IMR-90 (cell line): Measurements from ENCODE around the gene CCDC71. TPM values are rescaled to one million over a fixed set of nuclear protein-coding genes. Genes with fewer than 3 reads are reported as not detected.

Source experiments
- ATAC-seq: fragments of 200-7000 bp; cut with Tn5 transposase; 2 replicates; pipeline ENCODE4 v1.9.1; 2020; ENCODE audit warnings: low read depth, mild to moderate bottlenecking, moderate library complexity
- BruUV-seq: library from RNA; stranded (reverse); fragments of 400-500 nt; replicated peaks from 2 replicates; lab custom pipeline; 2021; lab: Mats Ljungman, UMichigan
- CTCF ChIA-PET: fragments of 300-600 bp; formaldehyde crosslinking; extraction: SDS; loops from one replicate; lab custom pipeline; 2021; ENCODE audit warnings: antibody characterized with exemption; lab: Yijun Ruan, JAX
- POLR2A ChIA-PET: fragments of 300-600 bp; sonication (Branson Sonifier 250); formaldehyde crosslinking; loops from one replicate; lab custom pipeline; 2022; ENCODE audit warnings: antibody characterized with exemption; ENCODE audit not compliant: unreplicated experiment; lab: Charles Lee
- DNase-seq: peaks from one replicate; pipeline ENCODE4 v3.0.0; 2013
- H2AFZ ChIP-seq: replicated peaks from 2 replicates; pipeline ENCODE3; 2013; ENCODE audit warnings: low read length, mild to moderate bottlenecking; ENCODE audit not compliant: poor library complexity
- H2AK5ac ChIP-seq: 2 replicates; pipeline ENCODE4 v1.6.1; 2013; ENCODE audit warnings: low read depth, low read length, inconsistent platforms
- H2AK9ac ChIP-seq: replicated peaks from 2 replicates; pipeline ENCODE3; 2013; ENCODE audit warnings: mild to moderate bottlenecking, low read depth, low read length, moderate library complexity; ENCODE audit not compliant: poor library complexity
- H2BK120ac ChIP-seq: 2 replicates; pipeline ENCODE4 v1.6.1; 2013; ENCODE audit warnings: low read depth, low read length, inconsistent platforms
- H2BK15ac ChIP-seq: 3 replicates; pipeline ENCODE4 v1.6.1; 2013; ENCODE audit warnings: low read depth, low read length, inconsistent platforms
- H2BK20ac ChIP-seq: 2 replicates; pipeline ENCODE4 v1.6.1; 2013; ENCODE audit warnings: low read depth, mild to moderate bottlenecking, inconsistent platforms, low read length, moderate library complexity
- H2BK5ac ChIP-seq: 2 replicates; pipeline ENCODE4 v1.6.1; 2013; ENCODE audit warnings: mild to moderate bottlenecking, low read depth, low read length, inconsistent platforms; ENCODE audit not compliant: poor library complexity, severe bottlenecking
- H3K14ac ChIP-seq: replicated peaks from 2 replicates; pipeline ENCODE4 v1.6.1; 2013; ENCODE audit warnings: low read depth, low read length, inconsistent platforms
- H3K18ac ChIP-seq: 2 replicates; pipeline ENCODE4 v1.6.1; 2013; ENCODE audit warnings: low read depth, low read length, control low read depth
- H3K23ac ChIP-seq: 2 replicates; pipeline ENCODE4 v1.6.1; 2013; ENCODE audit warnings: low read depth, low read length, inconsistent platforms
- H3K27ac ChIP-seq: 2 replicates; pipeline ENCODE4 v1.5.1; 2013; ENCODE audit warnings: mild to moderate bottlenecking, control low read depth, low read length; ENCODE audit not compliant: insufficient read depth
- H3K27me3 ChIP-seq: 2 replicates; pipeline ENCODE4 v1.6.1; 2013; ENCODE audit warnings: low read length; ENCODE audit not compliant: control insufficient read depth, insufficient read depth
- H3K36me3 ChIP-seq: 2 replicates; pipeline ENCODE4 v1.6.1; 2013; ENCODE audit warnings: low read length, mixed read lengths; ENCODE audit not compliant: control insufficient read depth, insufficient read depth
- H3K4ac ChIP-seq: 2 replicates; pipeline ENCODE4 v1.6.1; 2013; ENCODE audit warnings: low read depth, low read length, inconsistent platforms
- H3K4me1 ChIP-seq: 2 replicates; pipeline ENCODE4 v1.6.1; 2013; ENCODE audit warnings: low read length, mixed read lengths; ENCODE audit not compliant: control insufficient read depth, insufficient read depth
- H3K4me2 ChIP-seq: 2 replicates; pipeline ENCODE4 v1.6.1; 2013; ENCODE audit warnings: low read depth, mild to moderate bottlenecking, control low read depth, low read length, moderate library complexity
- H3K4me3 ChIP-seq: 2 replicates; pipeline ENCODE4 v1.5.1; 2013; ENCODE audit warnings: low read depth, mild to moderate bottlenecking, control low read depth, low read length, moderate library complexity; ENCODE audit not compliant: insufficient read depth
- H3K56ac ChIP-seq: 2 replicates; pipeline ENCODE4 v1.6.1; 2013; ENCODE audit warnings: low read length, inconsistent platforms; ENCODE audit not compliant: insufficient read depth; ENCODE audit errors: extremely low read depth
- H3K79me1 ChIP-seq, 2 experiments: 2 replicates each; pipeline ENCODE4 v1.6.1; 2013; ENCODE audit warnings: low read length in 2 of 2, inconsistent platforms in 1 of 2, low read depth in 1 of 2
- H3K9ac ChIP-seq: 2 replicates; pipeline ENCODE4 v1.6.1; 2013; ENCODE audit warnings: low read depth, low read length, control low read depth
- H3K9me1 ChIP-seq: 2 replicates; pipeline ENCODE4 v1.6.1; 2013; ENCODE audit warnings: low read length, inconsistent platforms; ENCODE audit not compliant: insufficient read depth
- H3K9me3 ChIP-seq: 2 replicates; pipeline ENCODE4 v1.6.1; 2013; ENCODE audit warnings: low read length; ENCODE audit not compliant: control insufficient read depth, insufficient read depth
- H4K20me1 ChIP-seq: 2 replicates; pipeline ENCODE4 v1.6.1; 2013; ENCODE audit warnings: low read length, inconsistent platforms; ENCODE audit not compliant: insufficient read depth
- H4K5ac ChIP-seq: 2 replicates; pipeline ENCODE4 v1.6.1; 2013; ENCODE audit warnings: mild to moderate bottlenecking, low read depth, low read length, control low read depth
- H4K8ac ChIP-seq, 2 experiments: 2 replicates each; pipeline ENCODE4 v1.6.1; 2013; ENCODE audit warnings: low read depth in 2 of 2, low read length in 2 of 2, control low read depth in 1 of 2, inconsistent platforms in 1 of 2
- H4K91ac ChIP-seq: 2 replicates; pipeline ENCODE4 v1.6.1; 2013; ENCODE audit warnings: low read depth, low read length, inconsistent platforms; ENCODE audit not compliant: insufficient read depth
- BHLHE40 ChIP-seq: fragments of 150-350 bp; IDR thresholded peaks from 2 replicates; pipeline ENCODE4 v1.6.1; 2016; ENCODE audit warnings: mild to moderate bottlenecking, low read depth, low read length
- CEBPB ChIP-seq: IDR thresholded peaks from 2 replicates; pipeline ENCODE4 v1.6.1; 2012; ENCODE audit warnings: low read depth, low read length, improper control_type of control experiment
- CHD1 ChIP-seq: IDR thresholded peaks from 2 replicates; pipeline ENCODE4 v1.6.1; 2012; ENCODE audit warnings: low read depth, low read length, improper control_type of control experiment
- CTCF ChIP-seq: conservative IDR thresholded peaks from 2 replicates; pipeline ENCODE4 v1.5.1; 2012; ENCODE audit warnings: mild to moderate bottlenecking, low read depth, low read length, improper control_type of control experiment
- ELK1 ChIP-seq: fragments of 150-350 bp; IDR thresholded peaks from 2 replicates; pipeline ENCODE4 v1.6.1; 2016; ENCODE audit warnings: low read depth, mild to moderate bottlenecking, low read length, moderate library complexity, borderline replicate concordance
- FOS ChIP-seq: fragments of 150-350 bp; IDR thresholded peaks from 2 replicates; pipeline ENCODE4 v1.6.1; 2016; ENCODE audit warnings: low read depth, low read length
- MAFK ChIP-seq: IDR thresholded peaks from 2 replicates; pipeline ENCODE4 v1.6.1; 2012; ENCODE audit warnings: low read depth, low read length, improper control_type of control experiment
- MAZ ChIP-seq: IDR thresholded peaks from 2 replicates; pipeline ENCODE4 v1.6.1; 2012; ENCODE audit warnings: low read depth, mild to moderate bottlenecking, low read length, improper control_type of control experiment, moderate library complexity, borderline replicate concordance
- MXI1 ChIP-seq: IDR thresholded peaks from 2 replicates; pipeline ENCODE4 v1.6.1; 2012; ENCODE audit warnings: low read depth, mild to moderate bottlenecking, low read length, moderate library complexity, borderline replicate concordance
- NFE2L2 ChIP-seq: fragments of 150-350 bp; IDR thresholded peaks from 2 replicates; pipeline ENCODE4 v1.6.1; 2016; ENCODE audit warnings: low read depth, mild to moderate bottlenecking, low read length
- POLR2A ChIP-seq: IDR thresholded peaks from 2 replicates; pipeline ENCODE4 v1.6.1; 2012; ENCODE audit warnings: mild to moderate bottlenecking, low read depth, low read length
- RAD21 ChIP-seq: IDR thresholded peaks from 2 replicates; pipeline ENCODE4 v1.6.1; 2012; ENCODE audit warnings: low read length, improper control_type of control experiment
- RCOR1 ChIP-seq: IDR thresholded peaks from 2 replicates; pipeline ENCODE4 v1.6.1; 2012; ENCODE audit warnings: mild to moderate bottlenecking, low read length, improper control_type of control experiment; ENCODE audit not compliant: insufficient replicate concordance
- RFX5 ChIP-seq: IDR thresholded peaks from 2 replicates; pipeline ENCODE4 v1.8.0; 2012; ENCODE audit warnings: low read depth, mild to moderate bottlenecking, low read length, moderate library complexity
- SMC3 ChIP-seq: fragments of 150-350 bp; IDR thresholded peaks from 2 replicates; pipeline ENCODE4 v1.6.1; 2016; ENCODE audit warnings: low read depth, mild to moderate bottlenecking, antibody characterized with exemption, low read length, moderate library complexity
- USF2 ChIP-seq: fragments of 150-350 bp; IDR thresholded peaks from 2 replicates; pipeline ENCODE4 v1.6.1; 2017; ENCODE audit warnings: mild to moderate bottlenecking, antibody characterized with exemption, low read length, low read depth
- WGBS, 2 experiments: methylation state at CpG; one replicate each; pipeline versions ENCODE4 v1.1.5 to v1.1.7; 2013; ENCODE audit warnings: missing lambda C conversion rate in 2 of 2; ENCODE audit not compliant: insufficient read length in 1 of 2; ENCODE audit errors: extremely low coverage in 2 of 2; 5-methylcytosine and 5-hydroxymethylcytosine counted together
- dilution Hi-C: fragments of 300-500 bp; cut with HindIII; formaldehyde crosslinking; loops from one replicate; pipeline ENCODE4 v1.14.3; 2018; ENCODE audit warnings: low sequenced_read_pairs; ENCODE audit not compliant: unreplicated experiment
- in situ Hi-C: fragments of 300-500 bp; cut with MboI; formaldehyde crosslinking; loops from 3 replicates; pipeline ENCODE4 v1.14.3; 2019; ENCODE audit warnings: low sequenced_read_pairs, inconsistent platforms, mixed read lengths
- intact Hi-C: fragments of 100-400 bp; cut with micrococcal nuclease; formaldehyde crosslinking; loops from 2 replicates; pipeline ENCODE4 v1.10.0; 2022
- polyA plus RNA-seq, 3 experiments: library from polyadenylated mRNA; depleted of rRNA; stranded (reverse); fragments of >200 nt; gene quantifications; 2 replicates each; pipeline ENCODE4 v1.2.3, GENCODE V29; 2012; ENCODE audit warnings: low replicate concordance in 1 of 3
- total RNA-seq: library from RNA; depleted of rRNA; stranded (reverse); fragments of >200 nt; gene quantifications from 2 replicates; pipeline ENCODE4 v1.2.3, GENCODE V29; 2012

CCDC71 gene
- total and polyA plus RNA-seq, 2 of the 4 experiments (the other 2 are of a cell fraction), result 29.4 to 35.9 TPM

- H3K9ac ChIP-seq, result no peak overlapping the region
- no peak overlapping the region for H3K14ac ChIP-seq
- no peaks in the 10 kb centered on the region for H3K27me3 ChIP-seq
- in situ Hi-C loops (loop anchor here (25.0 kb wide), 1 partner anchor 286 kb away; the partner anchor contains the start of gene NICN1), dilution Hi-C loops (no loop called here), intact Hi-C loops (no loop called here)
- H3K9me3 ChIP-seq, result no peaks in the 10 kb centered on the region
- POLR2A ChIA-PET, result interaction anchor here (0.9 kb wide), 1 partner anchor 19 kb away, joined by 3 read pairs; the partner anchor contains the start of gene LAMB2
- no peak overlapping the region for H2AK9ac ChIP-seq
- H2BK5ac ChIP-seq, result no peak overlapping the region
- ATAC-seq (no peak), DNase-seq (no peak)
- H3K36me3 ChIP-seq, result no peaks in the 10 kb centered on the region
- H3K56ac ChIP-seq, result no peak overlapping the region
- H2BK120ac ChIP-seq, result no peak overlapping the region
- no peak overlapping the region for H3K4me3 ChIP-seq
- H4K20me1 ChIP-seq, result no peaks in the 10 kb centered on the region
- no peak overlapping the region for H2AFZ ChIP-seq
- no peak overlapping the region for H2BK15ac ChIP-seq
- no peak overlapping the region for H2AK5ac ChIP-seq
- no peak overlapping the region for H3K4me2 ChIP-seq
- no peak overlapping the region for H4K5ac ChIP-seq
- no peak overlapping the region for H4K8ac ChIP-seq
- H3K4ac ChIP-seq, result no peak overlapping the region
- CTCF ChIA-PET, result no interaction called here
- no peak overlapping the region for H3K18ac ChIP-seq
- no peak overlapping the region for H2BK20ac ChIP-seq
- no peak overlapping the region for H3K27ac ChIP-seq
- H4K91ac ChIP-seq, result no peak overlapping the region
- BruUV-seq, result no TSS peak
- TF ChIP-seq MXI1, result no peak
- no peak for TF ChIP-seq SMC3
- TF ChIP-seq MAFK, result no peak
- no peak for TF ChIP-seq USF2
- TF ChIP-seq CEBPB, result no peak
- TF ChIP-seq MAZ, result no peak
- no peak for TF ChIP-seq FOS
- TF ChIP-seq CTCF, result no peak
- no peak for TF ChIP-seq NFE2L2
- no peak for TF ChIP-seq POLR2A
- TF ChIP-seq BHLHE40, result no peak
- no peak for TF ChIP-seq RFX5
- TF ChIP-seq CHD1, result no peak
- no peak for TF ChIP-seq ELK1
- no peak for TF ChIP-seq RCOR1
- TF ChIP-seq RAD21, result no peak
- no peaks in the 10 kb centered on the region for H3K4me1 ChIP-seq
- WGBS, 2 experiments, result 80% methylated on average over 1 of the region's 2 CpGs; no CpG with 5 or more reads in 1 of the 2 experiments
- H3K79me1 ChIP-seq, result no peaks in the 10 kb centered on the region
- no peaks in the 10 kb centered on the region for H3K9me1 ChIP-seq
- no peak overlapping the region for H3K23ac ChIP-seq
These were observed 14.5 kb downstream of the CCDC71 start for GRCh38 chr3:49151610-49152009.
